ENCODE data around the gene RAD21L1.

Gene RAD21L1

GRCh38 chr20:1183153-1183552 lies 42.7 kb upstream of the RAD21L1 start:
- TF ChIP-seq, protein P1, sequence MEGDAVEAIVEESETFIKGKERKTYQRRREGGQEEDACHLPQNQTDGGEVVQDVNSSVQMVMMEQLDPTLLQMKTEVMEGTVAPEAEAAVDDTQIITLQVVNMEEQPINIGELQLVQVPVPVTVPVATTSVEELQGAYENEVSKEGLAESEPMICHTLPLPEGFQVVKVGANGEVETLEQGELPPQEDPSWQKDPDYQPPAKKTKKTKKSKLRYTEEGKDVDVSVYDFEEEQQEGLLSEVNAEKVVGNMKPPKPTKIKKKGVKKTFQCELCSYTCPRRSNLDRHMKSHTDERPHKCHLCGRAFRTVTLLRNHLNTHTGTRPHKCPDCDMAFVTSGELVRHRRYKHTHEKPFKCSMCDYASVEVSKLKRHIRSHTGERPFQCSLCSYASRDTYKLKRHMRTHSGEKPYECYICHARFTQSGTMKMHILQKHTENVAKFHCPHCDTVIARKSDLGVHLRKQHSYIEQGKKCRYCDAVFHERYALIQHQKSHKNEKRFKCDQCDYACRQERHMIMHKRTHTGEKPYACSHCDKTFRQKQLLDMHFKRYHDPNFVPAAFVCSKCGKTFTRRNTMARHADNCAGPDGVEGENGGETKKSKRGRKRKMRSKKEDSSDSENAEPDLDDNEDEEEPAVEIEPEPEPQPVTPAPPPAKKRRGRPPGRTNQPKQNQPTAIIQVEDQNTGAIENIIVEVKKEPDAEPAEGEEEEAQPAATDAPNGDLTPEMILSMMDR (IDR thresholded peaks at IDR 0.05; ENCODE audit: low read depth, low read length), result no peak
- Histone ChIP-seq H3K36me3 (no peaks in the 10 kb centered on the region), H3K4me1 (no peaks in the 10 kb centered on the region), H3K9me3 (no peaks in the 10 kb centered on the region), H3K4me3 (ENCODE audit: low read depth, low read length) (no peak overlapping the region), H3K27me3 (peaks cover 21% of the 10 kb centered on the region)
- no peak for DNase-seq

DNA sequence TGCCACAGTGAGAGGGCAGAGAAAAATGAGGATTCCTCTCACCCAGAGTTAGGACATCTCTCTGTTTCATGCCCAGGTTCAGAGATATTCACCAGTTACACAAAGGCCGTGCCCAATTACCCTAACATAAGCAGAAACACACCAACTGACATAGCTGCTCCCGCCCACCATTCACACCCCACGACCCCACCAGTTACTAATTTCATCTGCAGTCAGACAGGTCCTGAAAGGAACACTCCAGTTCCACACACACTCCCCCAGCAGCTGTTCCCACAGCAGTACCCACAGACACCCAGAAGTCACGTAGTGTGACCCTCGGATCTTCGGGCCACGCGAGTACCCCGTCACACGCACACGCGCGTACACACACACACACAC lies 41.6 kb upstream of the RAD21L1 start:
- H3K27me3 ChIP-seq, result peaks cover 21% of the 10 kb centered on the region
- DNase-seq, result no peak
- TF ChIP-seq, protein P1 (IDR thresholded peaks at IDR 0.05; ENCODE audit: low read depth, low read length), result no peak

GRCh38 chr20:1184638-1185315 lies 41.1 kb upstream of the RAD21L1 start, which contains the start of gene TMEM74B:
TSS of gene TMEM74B (minus strand) at chr20:1184981. CDS start at chr20:1183801, 1,180 bp downstream.
- Histone ChIP-seq H3K4me1 (no peaks in the 10 kb centered on the region), H3K36me3 (no peaks in the 10 kb centered on the region), H3K4me3 (ENCODE audit: low read depth, low read length) (no peak within 1 kb of the TSS), H3K9me3 (no peaks in the 10 kb centered on the region), H3K27me3 (peaks cover 21% of the 10 kb centered on the region)
- TF ChIP-seq, protein P1 (IDR thresholded peaks at IDR 0.05; ENCODE audit: low read depth, low read length), result no peak
- no peak for DNase-seq

More for the DNA sequence above, 41.6 kb upstream of the RAD21L1 start:
- H3K4me3 ChIP-seq (ENCODE audit: low read depth, low read length), result no peak overlapping the region
- no peaks in the 10 kb centered on the region for H3K9me3 ChIP-seq
- H3K36me3 ChIP-seq, result no peaks in the 10 kb centered on the region
- H3K4me1 ChIP-seq, result no peaks in the 10 kb centered on the region

GRCh38 chr20:1185316-1185741 lies 40.5 kb upstream of the RAD21L1 start:
- Histone ChIP-seq H3K9me3 (no peaks in the 10 kb centered on the region), H3K4me1 (no peaks in the 10 kb centered on the region), H3K4me3 (ENCODE audit: low read depth, low read length) (no peak overlapping the region), H3K36me3 (no peaks in the 10 kb centered on the region), H3K27me3 (peaks cover 21% of the 10 kb centered on the region)
- DNase-seq, result no peak
- TF ChIP-seq, protein P1 (IDR thresholded peaks at IDR 0.05; ENCODE audit: low read depth, low read length), result no peak

- H3K36me3 ChIP-seq, result no peaks in the 10 kb centered on the region
- no peaks in the 10 kb centered on the region for H3K4me1 ChIP-seq
- peak; percentile 40 for DNase-seq
- H3K4me3 ChIP-seq (ENCODE audit: low read depth, low read length), result no peak overlapping the region
- TF ChIP-seq, protein P1 (IDR thresholded peaks at IDR 0.05; ENCODE audit: low read depth, low read length), result peak; percentile 45
- H3K9me3 ChIP-seq, result no peaks in the 10 kb centered on the region
- H3K27me3 ChIP-seq, result peaks cover 21% of the 10 kb centered on the region
Measured at GRCh38 chr20:1185790-1186334, 40.0 kb upstream of the RAD21L1 start.

DNA sequence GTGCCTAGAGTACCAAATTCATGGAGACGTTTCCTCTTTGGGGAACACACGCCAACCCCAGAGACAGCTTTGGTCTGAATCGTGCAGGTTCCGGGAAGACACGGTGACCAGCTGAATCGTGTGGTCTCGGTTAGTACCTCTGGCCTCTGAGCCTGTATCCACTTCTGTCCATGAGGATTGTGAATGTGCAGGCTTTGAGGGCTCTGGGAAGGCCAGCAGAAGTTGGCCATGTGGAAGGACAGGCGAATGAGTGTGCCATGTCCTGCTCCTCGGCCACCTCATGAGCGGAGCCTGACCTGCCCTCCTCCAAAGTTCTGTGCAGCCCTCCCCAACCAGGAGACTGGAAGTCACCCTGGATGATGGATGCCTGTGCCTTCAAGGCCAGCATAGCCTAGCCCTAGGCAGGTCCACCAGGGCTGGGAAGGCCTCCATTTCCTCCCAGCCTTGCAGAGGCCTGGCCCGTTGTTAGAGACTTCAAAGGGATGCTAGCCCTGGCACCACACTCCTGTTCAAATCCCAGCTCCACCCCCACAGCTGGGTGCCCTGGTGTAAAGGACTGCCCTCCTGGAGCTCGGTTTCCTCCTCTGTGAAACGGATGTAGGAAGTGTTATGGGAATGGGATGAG lies 39.4 kb upstream of the RAD21L1 start:
- no peaks in the 10 kb centered on the region for H3K4me1 ChIP-seq
- no peaks in the 10 kb centered on the region for H3K9me3 ChIP-seq
- H3K4me3 ChIP-seq (ENCODE audit: low read depth, low read length), result no peak overlapping the region
- no peak for DNase-seq
- H3K36me3 ChIP-seq, result no peaks in the 10 kb centered on the region
- TF ChIP-seq, protein P1 (IDR thresholded peaks at IDR 0.05; ENCODE audit: low read depth, low read length), result no peak
- H3K27me3 ChIP-seq, result peaks cover 21% of the 10 kb centered on the region

Measured in BE2C (cell line).